Thymus (tissue), 11 donors: ENCODE measurements around the gene AGPAT3. TPM values are rescaled to one million over a fixed set of nuclear protein-coding genes. Genes with fewer than 3 reads are reported as not detected.

Source experiments
- DNase-seq, 9 donors: peaks; one replicate each; pipeline ENCODE4 v3.0.0-alpha.2; 2013; ENCODE audit warnings: low spot score in 9 of 9, low read depth in 6 of 9, missing footprints in 1 of 9
- H3K27ac ChIP-seq, 2 donors: one replicate each; pipeline ENCODE4 v1.5.1; 2013; ENCODE audit warnings: control low read depth in 1 of 2, low read depth in 1 of 2, low read length in 1 of 2, mild to moderate bottlenecking in 1 of 2, moderate library complexity in 1 of 2
- H3K27me3 ChIP-seq, 2 donors: one replicate each; pipeline ENCODE4 v1.5.1; 2013; ENCODE audit warnings: low read length in 1 of 2; ENCODE audit not compliant: control insufficient read depth in 2 of 2, insufficient read depth in 1 of 2
- H3K36me3 ChIP-seq, 2 donors: one replicate each; pipeline ENCODE4 v1.5.1; 2013; ENCODE audit warnings: low read length in 1 of 2, mild to moderate bottlenecking in 1 of 2, moderate library complexity in 1 of 2; ENCODE audit not compliant: control insufficient read depth in 2 of 2, insufficient read depth in 2 of 2
- H3K4me1 ChIP-seq, 2 donors: one replicate each; pipeline ENCODE4 v1.5.1; 2013; ENCODE audit warnings: low read length in 2 of 2; ENCODE audit not compliant: control insufficient read depth in 2 of 2, insufficient read depth in 2 of 2
- H3K4me3 ChIP-seq, 2 donors: one replicate each; pipeline ENCODE4 v1.5.1; 2013; ENCODE audit warnings: low read length in 2 of 2, control low read depth in 1 of 2, mild to moderate bottlenecking in 1 of 2
- H3K9me3 ChIP-seq, 2 donors: one replicate each; pipeline ENCODE4 v1.5.1; 2013; ENCODE audit warnings: low read length in 1 of 2, mild to moderate bottlenecking in 1 of 2; ENCODE audit not compliant: control insufficient read depth in 2 of 2, insufficient read depth in 1 of 2
- WGBS: extraction: QIAGEN DNeasy Blood & Tissue Kit; methylation state at CpG from one replicate; pipeline ENCODE4 v1.1.7; 2013; 5-methylcytosine and 5-hydroxymethylcytosine counted together
- polyA plus RNA-seq: library from polyadenylated mRNA; stranded (reverse); fragments of 200-250 nt; gene quantifications from one replicate; pipeline ENCODE4 v1.2.3, GENCODE V29; 2013
- total RNA-seq: library from RNA; stranded (reverse); fragments of 120-200 nt; gene quantifications from one replicate; pipeline ENCODE4 v1.2.4, GENCODE V29; 2013
- donor health status: healthy.

Gene AGPAT3
- total and polyA plus RNA-seq, 2 donors: 16.2 to 19.8 TPM

GRCh38 chr21:43881935-43882334 lies 16.9 kb downstream of the AGPAT3 start:
- Histone ChIP-seq H3K9me3 (no peaks in the 10 kb centered on the region), H3K27me3 (no peaks in the 10 kb centered on the region), H3K4me3 (no peak overlapping the region), H3K4me1 (peaks cover 2 to 24% of the 10 kb centered on the region in 2 donors), H3K27ac (no peak overlapping the region), H3K36me3 (peaks cover 7 to 26% of the 10 kb centered on the region in 2 donors)
- no peak for DNase-seq
- WGBS: 97% methylated on average over 8 of the region's 8 CpGs

DNA sequence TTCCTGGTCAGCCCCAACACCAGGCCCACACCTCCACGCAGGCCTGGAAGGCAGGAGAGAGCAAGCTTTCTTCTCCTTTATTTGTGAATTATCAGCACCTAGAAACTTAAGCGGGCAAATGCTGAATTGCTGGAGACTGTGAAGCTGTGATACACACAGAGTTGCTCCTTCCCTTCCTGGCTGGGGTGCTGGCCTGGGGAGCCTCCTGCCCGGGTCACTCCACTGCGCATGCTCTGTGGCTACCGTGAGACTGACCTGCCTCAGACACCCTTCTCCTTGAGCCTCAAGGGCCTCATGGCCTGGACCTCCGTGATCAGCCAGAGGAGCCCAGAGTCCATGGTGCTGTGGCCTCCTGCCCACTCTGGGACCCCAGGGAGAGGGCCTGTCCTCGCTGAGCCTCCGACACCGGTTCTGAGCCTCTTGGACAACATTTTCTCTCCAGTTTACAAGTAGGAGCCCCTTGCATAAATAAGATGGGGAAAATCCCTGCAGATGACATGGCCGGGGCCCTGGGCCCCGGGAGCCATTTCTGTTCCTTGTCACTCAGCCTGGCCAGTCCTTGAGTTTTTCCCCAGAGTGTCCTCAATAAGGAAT lies 18.0 kb downstream of the AGPAT3 start:
- over 99% methylated on average over 11 of the region's 11 CpGs for WGBS
- no peak for DNase-seq
- peaks cover 2 to 24% of the 10 kb centered on the region in 2 donors for H3K4me1 ChIP-seq
- no peaks in the 10 kb centered on the region for H3K27me3 ChIP-seq
- no peak overlapping the region for H3K4me3 ChIP-seq
- no peak overlapping the region for H3K27ac ChIP-seq
- H3K36me3 ChIP-seq: peaks cover 6 to 21% of the 10 kb centered on the region in 2 donors
- no peaks in the 10 kb centered on the region for H3K9me3 ChIP-seq

GRCh38 chr21:43884012-43884860 lies 19.2 kb downstream of the AGPAT3 start:
- Histone ChIP-seq H3K27ac (peak overlapping the region; percentile 20 to 51), H3K4me3 (no peak overlapping the region), H3K36me3 (peaks cover 2 to 17% of the 10 kb centered on the region in 2 donors), H3K27me3 (no peaks in the 10 kb centered on the region), H3K4me1 (peaks cover 2 to 23% of the 10 kb centered on the region in 2 donors), H3K9me3 (no peaks in the 10 kb centered on the region)
- WGBS: 27% methylated on average over 16 of the region's 16 CpGs
- peak in 1 of 9 donors; percentile 21 for DNase-seq

DNA sequence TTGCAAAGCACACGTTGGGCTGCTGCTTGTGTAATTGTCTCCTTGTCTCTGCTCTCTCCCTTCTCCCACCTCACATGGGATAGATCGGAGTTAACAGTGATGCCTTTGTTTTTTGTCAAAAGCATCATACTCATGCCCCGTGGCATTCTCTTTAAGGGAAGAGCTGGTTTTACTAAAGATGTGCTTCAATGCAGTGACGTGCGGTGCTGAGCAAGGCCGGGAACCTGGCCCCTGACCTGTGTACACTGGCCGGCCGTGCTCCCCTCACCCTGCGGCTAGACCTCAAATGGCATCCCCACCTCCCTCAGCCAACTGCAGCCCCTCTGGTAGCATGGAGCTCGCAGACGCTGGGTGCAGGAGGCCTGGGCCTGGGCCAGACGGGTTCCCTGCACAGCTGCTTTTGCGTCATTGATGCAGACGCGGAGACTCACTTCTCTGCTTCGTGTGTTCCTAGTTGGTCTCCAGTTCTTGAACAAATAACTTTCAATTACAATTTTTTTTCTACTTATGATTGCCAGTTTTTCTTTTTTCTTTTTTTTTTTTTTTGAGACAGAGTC lies 19.9 kb downstream of the AGPAT3 start:
- WGBS: 93% methylated on average over 16 of the region's 16 CpGs
- Histone ChIP-seq H3K36me3 (peaks cover 2 to 11% of the 10 kb centered on the region in 2 donors), H3K4me3 (no peak overlapping the region), H3K27ac (peak overlapping the region in 1 of 2 donors; percentile 51), H3K4me1 (peaks cover 0 to 18% of the 10 kb centered on the region in 2 donors), H3K27me3 (no peaks in the 10 kb centered on the region), H3K9me3 (no peaks in the 10 kb centered on the region)
- no peak for DNase-seq

DNA sequence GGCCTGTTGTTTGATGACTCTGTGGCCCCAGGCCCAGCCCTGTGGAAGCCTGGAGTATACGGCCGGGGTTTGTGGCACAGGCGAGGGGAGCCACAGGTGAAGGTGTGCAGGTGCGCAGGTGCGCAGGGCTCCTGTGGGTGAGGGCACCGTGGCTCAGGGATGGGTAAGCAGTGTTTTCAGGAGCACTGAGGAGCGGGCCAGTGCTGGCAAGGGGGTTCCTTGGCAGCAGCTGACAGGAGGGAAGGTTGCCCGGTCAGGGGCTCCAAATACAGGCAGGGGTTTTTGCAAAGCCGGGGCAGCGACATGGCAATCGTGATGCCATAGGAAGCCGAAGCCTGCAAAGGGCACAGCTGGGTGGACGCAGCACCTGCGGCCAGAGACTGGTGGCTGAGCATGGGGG lies 20.7 kb downstream of the AGPAT3 start:
- Histone ChIP-seq H3K4me1 (peaks cover 0 to 18% of the 10 kb centered on the region in 2 donors), H3K9me3 (no peaks in the 10 kb centered on the region), H3K36me3 (peaks cover 2 to 7% of the 10 kb centered on the region in 2 donors), H3K27ac (no peak overlapping the region), H3K27me3 (no peaks in the 10 kb centered on the region), H3K4me3 (no peak overlapping the region)
- 97% methylated on average over 14 of the region's 14 CpGs for WGBS
- no peak for DNase-seq

GRCh38 chr21:43886565-43886964 lies 21.5 kb downstream of the AGPAT3 start:
- WGBS: 100% methylated on average over 1 of the region's 1 CpG
- H3K4me1 ChIP-seq: peaks cover 0 to 18% of the 10 kb centered on the region in 2 donors
- DNase-seq: no peak

DNA sequence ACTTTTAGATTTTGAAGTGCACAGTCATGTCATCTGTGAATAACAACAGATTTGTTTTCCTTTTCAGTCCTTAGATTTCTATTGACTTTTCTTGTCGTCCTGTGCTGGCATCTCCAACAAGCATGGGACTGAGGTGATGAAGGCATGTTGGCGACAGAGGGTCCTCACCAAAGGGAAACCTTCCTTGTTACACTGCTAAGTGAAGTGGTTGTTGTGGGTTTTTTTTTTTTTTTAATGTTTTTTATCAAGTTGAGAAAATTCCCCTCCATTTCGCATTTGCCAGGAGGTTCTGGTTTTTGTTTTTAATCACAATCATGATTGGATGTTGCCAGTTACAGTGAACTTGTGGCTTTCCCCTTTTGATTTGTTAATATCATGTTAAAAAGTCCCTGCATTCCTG lies 24.0 kb downstream of the AGPAT3 start:
- no peak overlapping the region for H3K27ac ChIP-seq
- WGBS: 50% methylated on average over 3 of the region's 3 CpGs
- no peaks in the 10 kb centered on the region for H3K27me3 ChIP-seq
- peaks cover 0 to 27% of the 10 kb centered on the region in 2 donors for H3K4me1 ChIP-seq
- DNase-seq: no peak
- H3K4me3 ChIP-seq: no peak overlapping the region
- H3K9me3 ChIP-seq: no peaks in the 10 kb centered on the region
- H3K36me3 ChIP-seq: peaks cover 0 to 5% of the 10 kb centered on the region in 2 donors

More at GRCh38 chr21:43886565-43886964, 21.5 kb downstream of the AGPAT3 start:
- Histone ChIP-seq H3K36me3 (peaks cover 2 to 7% of the 10 kb centered on the region in 2 donors), H3K27me3 (no peaks in the 10 kb centered on the region), H3K9me3 (no peaks in the 10 kb centered on the region), H3K4me3 (no peak overlapping the region), H3K27ac (no peak overlapping the region)

GRCh38 chr21:43890042-43890441 lies 25.0 kb downstream of the AGPAT3 start:
- H3K4me3 ChIP-seq: no peak overlapping the region
- H3K27me3 ChIP-seq: no peaks in the 10 kb centered on the region
- WGBS: 98% methylated on average over 9 of the region's 9 CpGs
- H3K4me1 ChIP-seq: peaks cover 0 to 20% of the 10 kb centered on the region in 2 donors
- DNase-seq: no peak
- peaks cover 0 to 5% of the 10 kb centered on the region in 2 donors for H3K36me3 ChIP-seq
- no peaks in the 10 kb centered on the region for H3K9me3 ChIP-seq
- no peak overlapping the region for H3K27ac ChIP-seq

DNA sequence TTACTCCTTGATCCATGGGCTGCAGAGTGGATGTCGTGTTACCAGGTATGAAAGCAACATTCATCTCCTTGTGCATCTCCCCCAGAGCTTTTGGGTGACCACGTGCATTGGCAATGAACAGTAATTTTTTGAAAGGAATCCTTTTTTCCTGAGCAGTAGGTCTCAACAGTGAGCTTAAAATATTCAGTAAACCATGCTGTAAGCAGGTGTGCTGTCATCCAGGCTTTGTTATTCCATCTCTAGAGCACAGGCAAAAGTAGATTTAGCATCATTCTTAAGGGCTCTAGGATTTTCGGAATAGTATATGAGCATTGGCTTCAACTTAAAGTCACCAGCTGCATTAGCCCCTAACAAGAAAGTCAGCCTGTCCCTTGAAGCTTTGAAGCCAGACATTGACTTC lies 27.3 kb downstream of the AGPAT3 start:
- no peak overlapping the region for H3K4me3 ChIP-seq
- H3K36me3 ChIP-seq: peaks cover 0 to 5% of the 10 kb centered on the region in 2 donors
- H3K27ac ChIP-seq: no peak overlapping the region
- H3K4me1 ChIP-seq: peaks cover 0 to 15% of the 10 kb centered on the region in 2 donors
- H3K27me3 ChIP-seq: no peaks in the 10 kb centered on the region
- 98% methylated on average over 3 of the region's 3 CpGs for WGBS
- H3K9me3 ChIP-seq: no peaks in the 10 kb centered on the region
- no peak for DNase-seq
